DMS 273 (cell line): Measurements from ENCODE around the gene MYH10.

Experiments
- DNase-seq: peaks from one replicate; lab custom pipeline; 2025; ENCODE audit not compliant: unreplicated experiment; lab: John Stamatoyannopoulos, UW

The MYH10 gene

GRCh38 chr17:8476741-8477140 is 153.8 kb downstream of the MYH10 start:
- DNase-seq, result no peak

DNA sequence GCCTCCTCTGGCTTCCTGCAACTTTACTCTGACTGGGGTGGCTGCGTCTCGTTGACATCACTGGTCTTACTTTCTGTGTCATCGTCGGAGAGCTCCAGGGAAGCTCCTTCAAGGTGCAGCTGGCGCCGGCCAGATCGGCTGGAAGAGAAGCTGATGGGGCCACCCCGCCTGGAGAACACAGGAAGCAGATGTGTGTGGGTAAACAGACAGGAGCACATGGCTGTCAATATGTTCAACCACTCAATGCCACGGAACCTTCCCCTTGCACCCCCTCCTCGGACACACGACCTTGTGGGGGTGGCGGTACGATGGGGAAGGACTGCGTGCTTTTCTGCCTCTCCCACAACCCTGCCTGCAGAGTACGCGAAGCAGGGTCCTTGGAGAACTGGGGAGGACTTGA is 154.7 kb downstream of the MYH10 start:
- DNase-seq, result no peak

DNA sequence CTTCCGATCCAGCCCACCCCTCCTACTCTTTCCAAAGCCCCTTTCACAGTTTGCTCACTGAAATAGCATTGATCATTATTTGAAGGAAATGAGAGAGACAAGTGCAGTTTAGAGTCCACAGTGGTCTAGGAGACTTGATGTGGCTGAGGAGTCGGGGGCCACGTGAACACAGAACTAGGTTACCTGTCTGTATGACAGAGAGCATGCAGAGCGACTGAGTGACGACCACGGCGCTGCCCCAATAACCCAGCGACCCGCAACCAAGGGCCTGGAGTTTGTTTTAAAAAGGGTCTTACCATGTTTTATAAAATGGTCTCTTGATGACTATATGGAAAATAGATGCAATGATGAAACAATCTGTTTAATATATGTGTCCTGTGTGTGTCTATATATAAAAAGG is 155.3 kb downstream of the MYH10 start:
- DNase-seq, result no peak

DNA sequence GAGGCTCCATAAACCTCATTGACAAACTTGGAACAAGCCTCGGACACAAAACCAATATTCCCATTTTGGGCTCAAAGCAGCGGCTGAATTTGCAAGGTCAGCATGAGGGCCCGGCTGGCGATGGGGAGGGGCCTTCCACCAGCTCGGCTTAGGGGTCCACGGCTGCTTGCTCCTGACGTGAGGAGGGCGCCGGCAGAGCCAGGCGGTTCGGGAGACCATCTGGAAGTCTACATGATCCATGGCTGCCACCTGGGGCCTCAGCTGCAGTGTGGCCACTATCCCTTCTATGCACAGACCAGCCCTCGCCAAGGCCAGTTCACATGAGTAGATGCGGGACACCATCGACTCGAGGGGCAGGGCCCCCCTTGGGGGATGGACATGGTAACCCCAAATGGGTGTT is 155.7 kb downstream of the MYH10 start:
- DNase-seq, result no peak

- DNase-seq, result no peak
These were observed 156.9 kb downstream of the MYH10 start for GRCh38 chr17:8473451-8474192.

DNA sequence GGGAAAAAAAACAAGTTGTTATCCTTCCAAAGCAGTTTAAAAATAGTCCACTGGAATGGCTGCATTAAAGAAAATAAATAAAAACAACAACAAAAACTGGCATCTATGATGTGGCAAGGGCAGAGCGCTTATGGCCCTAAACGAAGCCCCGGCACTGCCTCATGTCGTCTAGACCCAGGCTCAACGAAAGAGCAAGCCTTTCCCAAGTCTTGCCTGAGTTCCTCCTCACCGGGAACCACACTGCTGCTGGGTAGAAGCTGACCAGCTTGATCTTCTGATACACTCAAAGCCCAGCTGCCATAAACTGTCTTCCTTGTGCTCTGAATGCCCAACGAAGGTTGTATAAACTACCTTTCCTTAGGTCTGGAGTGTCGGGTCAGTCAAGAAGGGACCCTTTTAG is 157.9 kb downstream of the MYH10 start:
- DNase-seq, result no peak

DNA sequence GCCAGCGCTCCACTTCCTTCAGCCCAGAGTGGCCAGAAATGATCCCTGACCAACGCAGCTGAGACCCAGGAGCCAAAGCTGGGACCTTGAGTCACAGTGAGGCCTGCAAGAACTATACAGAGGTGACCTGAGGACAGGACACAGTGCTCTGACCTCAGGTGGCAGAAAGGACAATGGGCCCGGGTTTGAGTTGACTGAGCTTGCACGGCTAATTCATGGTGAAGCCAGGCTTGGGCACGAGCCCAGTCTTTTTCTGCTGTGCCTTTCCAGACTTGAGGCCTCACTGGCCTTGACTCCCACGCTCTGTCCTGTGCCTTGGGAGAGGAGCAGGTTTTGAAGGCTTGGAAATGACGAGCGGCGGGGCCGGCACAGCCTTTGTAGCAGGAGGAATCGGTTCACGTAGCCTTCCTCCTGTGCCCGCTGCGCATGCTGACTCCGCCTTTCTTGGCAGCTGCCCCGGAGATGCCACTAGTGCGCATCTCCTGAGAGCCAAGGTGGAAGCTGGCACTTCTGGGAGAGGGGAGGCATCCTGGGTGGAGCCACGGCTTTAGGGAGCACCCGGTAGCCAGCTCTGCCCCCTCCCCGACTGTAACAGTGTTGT is 160.0 kb downstream of the MYH10 start:
- DNase-seq, result peak; percentile 48

DNA sequence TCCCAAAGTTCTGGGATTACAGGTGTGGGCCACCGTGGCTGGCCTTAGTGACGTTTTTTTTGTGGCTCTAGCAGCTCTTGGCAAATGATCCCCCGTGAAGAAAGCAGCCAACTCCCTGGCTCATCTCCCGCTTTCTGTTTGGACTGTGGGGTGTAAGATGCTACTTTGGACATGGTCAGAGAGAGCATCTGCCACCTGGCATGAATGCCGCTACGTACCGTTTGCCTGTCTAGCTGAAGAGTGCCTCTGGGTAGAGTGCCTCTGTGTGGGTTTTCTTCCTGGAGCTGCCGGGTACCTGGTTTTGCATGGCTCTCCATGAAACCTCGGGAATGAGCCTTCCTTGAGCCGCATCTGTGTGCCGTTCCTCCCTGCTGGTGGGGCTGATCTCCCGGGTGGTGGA is 160.6 kb downstream of the MYH10 start:
- no peak for DNase-seq

- DNase-seq, result no peak
These were observed 161.5 kb downstream of the MYH10 start for GRCh38 chr17:8468980-8469379.

GRCh38 chr17:8468127-8468526 is 162.4 kb downstream of the MYH10 start:
- DNase-seq, result no peak

GRCh38 chr17:8467527-8467926 is 163.0 kb downstream of the MYH10 start:
- DNase-seq, result no peak

DNA sequence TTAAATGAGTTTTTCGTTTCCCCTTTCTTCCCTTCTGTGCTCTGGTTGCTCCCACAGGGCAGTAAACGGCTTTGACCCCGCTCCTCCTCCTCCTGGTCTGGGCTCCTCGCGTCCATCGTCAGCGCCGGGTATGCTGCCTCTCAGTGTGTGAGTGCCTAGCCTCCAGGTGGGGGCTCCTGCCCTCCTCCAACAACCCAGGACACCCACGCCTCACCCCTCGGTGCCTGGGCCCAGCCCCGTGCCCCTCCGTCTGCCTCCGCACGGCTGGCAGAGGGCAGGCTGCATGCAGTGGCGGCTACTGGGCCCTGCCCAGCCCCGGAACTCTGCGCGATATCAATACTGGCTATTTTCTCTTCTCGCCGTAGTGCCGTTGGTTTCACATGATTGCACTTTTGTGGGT is 163.7 kb downstream of the MYH10 start:
- no peak for DNase-seq

GRCh38 chr17:8466456-8466855 is 164.1 kb downstream of the MYH10 start:
- DNase-seq, result no peak

DNA sequence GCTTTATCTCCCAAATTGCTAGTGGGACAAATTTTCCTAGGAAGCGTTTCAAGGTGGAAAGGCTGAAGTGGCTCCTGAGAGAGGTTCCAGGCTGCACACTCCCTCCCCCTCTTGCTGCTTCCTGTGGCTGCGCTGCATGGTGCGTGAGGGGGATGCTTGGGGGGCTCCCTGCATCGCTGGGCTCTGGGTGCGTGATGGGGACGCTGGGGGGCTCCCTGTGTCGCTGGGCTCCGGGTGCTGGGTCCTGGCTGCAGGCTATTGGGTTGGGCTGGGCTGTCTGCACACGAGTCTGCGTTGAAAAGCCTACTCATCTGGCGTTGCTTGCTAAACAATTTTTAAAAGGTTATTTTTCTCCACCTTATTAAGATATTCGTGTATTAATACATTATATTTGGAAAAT is 164.8 kb downstream of the MYH10 start:
- DNase-seq, result no peak

GRCh38 chr17:8465356-8465755 is 165.2 kb downstream of the MYH10 start:
- DNase-seq, result no peak

GRCh38 chr17:8464941-8465340 is 165.6 kb downstream of the MYH10 start:
- DNase-seq, result peak; percentile 29

DNA sequence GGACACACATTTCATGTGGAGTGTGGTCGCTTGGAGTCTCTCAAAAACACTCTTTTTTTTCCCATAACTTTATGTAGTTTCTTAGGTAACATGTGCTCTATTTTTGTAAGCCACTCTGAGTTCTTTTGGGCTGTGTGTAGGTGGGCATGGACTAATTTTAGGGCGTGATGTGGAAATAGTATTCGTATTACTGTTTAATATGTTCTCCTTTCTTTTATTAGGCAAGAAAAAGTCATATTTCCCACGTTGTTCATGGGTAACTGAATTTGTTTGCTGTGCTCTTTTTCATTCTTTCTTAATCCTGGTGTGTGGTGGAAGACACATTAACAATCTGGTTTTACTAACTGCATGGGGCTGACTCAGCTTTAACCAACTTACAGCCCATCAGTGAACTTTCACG is 167.4 kb downstream of the MYH10 start:
- DNase-seq, result no peak

DNA sequence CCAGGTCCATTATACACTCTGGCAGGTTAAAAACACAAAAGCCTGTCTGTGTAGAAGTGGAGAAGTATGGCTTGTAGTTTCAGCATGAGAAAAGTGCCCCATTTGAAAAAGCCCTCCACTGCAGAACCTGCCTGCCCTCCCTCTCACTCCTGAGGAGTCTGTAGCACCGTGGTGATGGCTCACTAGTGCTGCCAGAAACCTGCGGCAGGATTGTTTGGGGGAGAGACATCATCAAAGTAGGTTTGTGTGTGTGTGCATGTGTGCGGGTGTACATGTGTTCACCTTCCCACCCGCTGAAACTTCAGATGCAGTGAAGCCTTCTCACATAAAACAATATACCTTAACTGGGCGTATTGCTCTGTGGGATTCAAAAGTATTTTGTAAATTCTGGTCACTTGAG is 168.0 kb downstream of the MYH10 start:
- DNase-seq, result no peak

GRCh38 chr17:8459831-8460230 is 170.7 kb downstream of the MYH10 start:
- DNase-seq, result no peak

GRCh38 chr17:8459107-8459506 is 171.4 kb downstream of the MYH10 start:
- DNase-seq, result no peak

DNA sequence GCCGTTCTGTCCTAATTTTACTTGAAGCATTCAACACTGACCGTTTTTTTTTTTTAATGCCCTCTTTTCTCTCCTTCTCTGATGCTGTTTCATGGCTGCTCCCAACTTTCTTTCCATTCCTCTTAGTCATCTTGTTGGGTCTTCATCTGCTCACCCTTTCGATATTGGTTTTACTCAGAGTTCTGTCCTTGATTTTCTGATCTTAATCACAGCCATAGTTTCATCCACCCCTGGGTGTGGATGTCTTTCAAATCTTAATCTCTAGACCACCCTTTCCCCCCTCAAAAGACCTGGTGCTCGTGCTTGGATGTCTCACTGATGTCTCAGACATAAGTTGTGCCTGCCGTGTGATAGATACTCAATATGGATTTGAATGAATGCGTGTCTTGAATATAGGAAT is 172.4 kb downstream of the MYH10 start:
- no peak for DNase-seq

GRCh38 chr17:8455665-8456209 is 174.8 kb downstream of the MYH10 start:
- DNase-seq, result no peak

- DNase-seq, result no peak
These were observed 177.2 kb downstream of the MYH10 start for GRCh38 chr17:8453326-8453725.
